T-cell (primary cell): Measurements from ENCODE around the gene DAZAP2. TPM values are rescaled to one million over a fixed set of nuclear protein-coding genes. Genes with fewer than 3 reads are reported as not detected.
A peak's percentile ranks its signal among the peaks of the same experiment; 100 is the strongest.

ENCODE experiments used
- ATAC-seq, 4 experiments: fragments of 200-7000 bp in 3 of 4; fragments of 150-1000 bp in 1 of 4; cut with Tn5 transposase; replicated peaks in 1 of 4; 1 replicate in 3 of 4; 2 replicates in 1 of 4; pipeline ENCODE4 v1.10.0; 2021; ENCODE audit warnings: moderate library complexity in 3 of 4, mild to moderate bottlenecking in 2 of 4, moderate number of reproducible peaks in 1 of 4
- CTCF ChIA-PET, 2 donors: fragments of 300-600 bp; sonication (Branson Sonifier 250); formaldehyde crosslinking; loops; one replicate each; lab custom pipeline; 2022; ENCODE audit warnings: antibody characterized with exemption in 2 of 2; lab: Charles Lee
- POLR2A ChIA-PET, 2 donors: fragments of 300-600 bp; sonication (Branson Sonifier 250); formaldehyde crosslinking; loops; one replicate each; lab custom pipeline; 2022; ENCODE audit warnings: antibody characterized with exemption in 2 of 2; lab: Charles Lee
- DNase-seq, 35 experiments: peaks; one replicate each; pipeline versions ENCODE4 v3.0.0 to v3.0.0-alpha.2; 2013 to 2023
- H3K27ac ChIP-seq: one replicate; pipeline ENCODE4 v1.5.1; 2013; ENCODE audit warnings: low read length
- H3K27me3 ChIP-seq, 2 experiments: replicated peaks in 1 of 2; 1 replicate in 1 of 2; 2 replicates in 1 of 2; pipeline versions ENCODE4 v1.6.1 to v1.7.0; 2013; ENCODE audit warnings: low read length in 1 of 2, mixed read lengths in 1 of 2; ENCODE audit not compliant: control insufficient read depth in 2 of 2, insufficient read depth in 2 of 2; ENCODE audit errors: extremely low read depth in 1 of 2
- H3K36me3 ChIP-seq, 2 donors: 1 replicate in 1 of 2; 2 replicates in 1 of 2; pipeline versions ENCODE4 v1.6.1 to v1.7.0; 2013; ENCODE audit warnings: low read length in 1 of 2; ENCODE audit not compliant: control insufficient read depth in 2 of 2, insufficient read depth in 1 of 2; ENCODE audit errors: extremely low read depth in 1 of 2
- H3K4me1 ChIP-seq, 2 experiments: 1 replicate in 1 of 2; 2 replicates in 1 of 2; pipeline versions ENCODE4 v1.6.1 to v1.7.0; 2013; ENCODE audit warnings: low read length in 2 of 2, mixed read lengths in 1 of 2; ENCODE audit not compliant: insufficient read depth in 2 of 2, control insufficient read depth in 1 of 2; ENCODE audit errors: extremely low read depth in 1 of 2
- H3K4me3 ChIP-seq, 2 donors: 1 replicate in 1 of 2; 2 replicates in 1 of 2; pipeline versions ENCODE4 v1.5.1 to v1.7.0; 2013; ENCODE audit warnings: mild to moderate bottlenecking in 2 of 2, low read length in 1 of 2, moderate library complexity in 1 of 2; ENCODE audit not compliant: control insufficient read depth in 1 of 2; ENCODE audit errors: extremely low read depth in 1 of 2
- H3K9me3 ChIP-seq: 2 replicates; pipeline ENCODE4 v1.7.0; 2013
- H3K27ac Mint-ChIP-seq, 2 donors: one replicate each; pipeline ENCODE4 v1.8.0; 2020 to 2021; ENCODE audit warnings: mild to moderate bottlenecking in 2 of 2, mixed read lengths in 2 of 2
- H3K27me3 Mint-ChIP-seq, 2 donors: one replicate each; pipeline ENCODE4 v1.8.0; 2021 to 2022; ENCODE audit warnings: mixed read lengths in 2 of 2
- H3K36me3 Mint-ChIP-seq: one replicate; pipeline ENCODE4 v1.8.0; 2021; ENCODE audit warnings: mixed read lengths
- H3K4me1 Mint-ChIP-seq, 3 donors: one replicate each; pipeline ENCODE4 v1.8.0; 2020 to 2022; ENCODE audit warnings: mixed read lengths in 3 of 3, mild to moderate bottlenecking in 1 of 3
- H3K4me3 Mint-ChIP-seq, 3 donors: one replicate each; pipeline ENCODE4 v1.8.0; 2020 to 2022; ENCODE audit warnings: mild to moderate bottlenecking in 3 of 3, mixed read lengths in 3 of 3, moderate library complexity in 3 of 3
- H3K9me3 Mint-ChIP-seq, 3 donors: one replicate each; pipeline ENCODE4 v1.8.0; 2020 to 2022; ENCODE audit warnings: mixed read lengths in 3 of 3
- WGBS: methylation state at CpG from one replicate; pipeline ENCODE4 v1.1.5; 2013; ENCODE audit warnings: missing lambda C conversion rate; ENCODE audit not compliant: insufficient coverage; 5-methylcytosine and 5-hydroxymethylcytosine counted together
- total RNA-seq, 35 experiments: library from RNA in 6 of 35; stranded (reverse) in 6 of 35; fragments of 120-200 nt in 1 of 35; gene quantifications; one replicate each; pipeline versions ENCODE4 v1.2.1 to v1.2.4 and lab custom pipeline; 2013 to 2026

The DAZAP2 gene
- total RNA-seq, 5 donors from 2014 or later (not counting 1 experiment from before 2014, with no cell fraction given): 275 to 308 (median 282) TPM

GRCh38 chr12:51263341-51263740, 24.7 kb downstream of the DAZAP2 start:
- ATAC-seq (no peak), DNase-seq (no peak)
- no peaks in the 10 kb centered on the region for H3K9me3 Mint-ChIP-seq
- no peak overlapping the region for H3K27ac ChIP-seq
- ChIA-PET CTCF (interaction anchor here (0.6 to 1.4 kb wide), 4 partner anchors 17 to 78 kb away, joined by 3 to 10 read pairs (median 3); no protein-coding TSS in a partner anchor), POLR2A (no interaction called here)
- no peaks in the 10 kb centered on the region for H3K27me3 ChIP-seq
- peaks cover 18 to 26% (median 26%) of the 10 kb centered on the region in 3 donors for H3K4me1 Mint-ChIP-seq
- WGBS: 100% methylated on average over 2 of the region's 3 CpGs
- H3K4me3 Mint-ChIP-seq: no peak overlapping the region
- no peak overlapping the region for H3K4me3 ChIP-seq
- H3K9me3 ChIP-seq: no peaks in the 10 kb centered on the region
- no peak overlapping the region for H3K27ac Mint-ChIP-seq
- H3K4me1 ChIP-seq: peaks cover 0 to 3% of the 10 kb centered on the region in 2 experiments
- no peaks in the 10 kb centered on the region for H3K36me3 ChIP-seq
- peaks cover 3% of the 10 kb centered on the region for H3K36me3 Mint-ChIP-seq
- no peaks in the 10 kb centered on the region for H3K27me3 Mint-ChIP-seq

GRCh38 chr12:51264297-51264696, 25.7 kb downstream of the DAZAP2 start:
- WGBS: 100% methylated on average over 2 of the region's 5 CpGs
- Mint-ChIP-seq H3K4me3 (no peak overlapping the region), H3K36me3 (peaks cover 3% of the 10 kb centered on the region), H3K27me3 (no peaks in the 10 kb centered on the region), H3K4me1 (peaks cover 24 to 32% (median 32%) of the 10 kb centered on the region in 3 donors), H3K9me3 (no peaks in the 10 kb centered on the region), H3K27ac (no peak overlapping the region)
- peaks cover 0 to 10% of the 10 kb centered on the region in 2 experiments for H3K4me1 ChIP-seq
- H3K36me3 ChIP-seq: no peaks in the 10 kb centered on the region
- POLR2A ChIA-PET: interaction anchor here in 1 of 2 donors (0.6 kb wide), 1 partner anchor 178 kb away, joined by 4 read pairs; no protein-coding TSS in a partner anchor
- CTCF ChIA-PET: interaction anchor here in 1 of 2 donors (0.6 to 1.2 kb wide), 3 partner anchors 18 to 267 kb away, joined by 3 to 9 read pairs (median 3); no protein-coding TSS in a partner anchor
- no peak overlapping the region for H3K4me3 ChIP-seq
- H3K9me3 ChIP-seq: no peaks in the 10 kb centered on the region
- ATAC-seq (no peak), DNase-seq (no peak)
- H3K27ac ChIP-seq: no peak overlapping the region
- no peaks in the 10 kb centered on the region for H3K27me3 ChIP-seq

GRCh38 chr12:51265024-51265423, 26.4 kb downstream of the DAZAP2 start:
- no peaks in the 10 kb centered on the region for H3K27me3 ChIP-seq
- ChIA-PET POLR2A (no interaction called here), CTCF (no interaction called here)
- Mint-ChIP-seq H3K4me3 (no peak overlapping the region), H3K27ac (peak overlapping the region in 1 of 2 donors; percentile 36), H3K4me1 (peaks cover 27 to 34% (median 33%) of the 10 kb centered on the region in 3 donors), H3K9me3 (no peaks in the 10 kb centered on the region), H3K27me3 (no peaks in the 10 kb centered on the region), H3K36me3 (peaks cover 3% of the 10 kb centered on the region)
- ATAC-seq (peak in 1 of 4 experiments; percentile 49), DNase-seq (peak in 1 of 35 experiments; percentile 54)
- no peak overlapping the region for H3K27ac ChIP-seq
- H3K36me3 ChIP-seq: no peaks in the 10 kb centered on the region
- H3K4me3 ChIP-seq: no peak overlapping the region
- H3K9me3 ChIP-seq: no peaks in the 10 kb centered on the region
- H3K4me1 ChIP-seq: peaks cover 0 to 12% of the 10 kb centered on the region in 2 experiments

GRCh38 chr12:51269174-51270066, 30.8 kb downstream of the DAZAP2 start:
- Mint-ChIP-seq H3K27me3 (no peaks in the 10 kb centered on the region), H3K36me3 (peaks cover 3% of the 10 kb centered on the region), H3K27ac (peak overlapping the region; percentile 86 to 90), H3K9me3 (no peaks in the 10 kb centered on the region), H3K4me3 (peak overlapping the region; percentile 78 to 93 (median 84)), H3K4me1 (peaks cover 31 to 40% (median 35%) of the 10 kb centered on the region in 3 donors)
- DNase-seq (peak; percentile 25 to 75 (median 49)), ATAC-seq (peak; percentile 72 to 81 (median 80))
- Histone ChIP-seq H3K36me3 (no peaks in the 10 kb centered on the region), H3K27ac (peak overlapping the region; percentile 57), H3K9me3 (no peaks in the 10 kb centered on the region), H3K27me3 (no peaks in the 10 kb centered on the region), H3K4me3 (peak overlapping the region; percentile 66 to 75), H3K4me1 (peaks cover 8 to 22% of the 10 kb centered on the region in 2 experiments)
- POLR2A ChIA-PET: no interaction called here
- CTCF ChIA-PET: interaction anchor here (0.5 to 4.2 kb wide), 3 partner anchors 45 to 71 kb away, joined by 3 to 30 read pairs (median 3); no protein-coding TSS in a partner anchor
- 9% methylated on average over 56 of the region's 59 CpGs for whole genome bisulfite sequencing

- ChIA-PET POLR2A (interaction anchor here in 1 of 2 donors (0.6 to 1.1 kb wide), 3 partner anchors 19 to 189 kb away, joined by 3 to 6 read pairs (median 6); no protein-coding TSS in a partner anchor), CTCF (interaction anchor here (0.7 to 4.2 kb wide), 6 partner anchors 26 to 1736 kb away, joined by 3 to 30 read pairs (median 4); partner anchors contain the start of gene POU6F1 (in 1 of the 2))
- Mint-ChIP-seq H3K27ac (peak within 1 kb of the TSS; percentile 86 to 90), H3K27me3 (no peaks in the 10 kb centered on the region), H3K36me3 (peaks cover 3% of the 10 kb centered on the region), H3K9me3 (no peaks in the 10 kb centered on the region), H3K4me3 (peak within 1 kb of the TSS; percentile 86 to 93 (median 91)), H3K4me1 (peaks cover 26 to 35% (median 28%) of the 10 kb centered on the region in 3 donors)
- DNase-seq (peak in 31 of 35 experiments; percentile 7 to 61 (median 30)), ATAC-seq (peak; percentile 58 to 66 (median 61))
- Histone ChIP-seq H3K27ac (peak within 1 kb of the TSS; percentile 57), H3K9me3 (no peaks in the 10 kb centered on the region), H3K4me3 (peak within 1 kb of the TSS; percentile 66 to 79), H3K36me3 (no peaks in the 10 kb centered on the region), H3K4me1 (peaks cover 8 to 22% of the 10 kb centered on the region in 2 experiments), H3K27me3 (no peaks in the 10 kb centered on the region)
- WGBS: 2% methylated on average over 75 of the region's 83 CpGs
Measured at GRCh38 chr12:51270067-51270950, 31.7 kb downstream of the DAZAP2 start, which contains the start of gene SMAGP. TSS of gene SMAGP (minus strand) at chr12:51270415. CDS start at chr12:51269278, 1,137 bp downstream.
